ENCODE data around the gene ENPP6. TPM values are rescaled to one million over a fixed set of nuclear protein-coding genes. Genes with fewer than 3 reads are reported as not detected.
"Not testable (repeated sequence)": the region's sequence is repeated elsewhere in the genome, so short reads cannot be mapped to it uniquely, and the experiment has no call there.

The ENPP6 gene
- polyA plus RNA-seq, 1 of the 3 experiments (the other 2 are of a cell fraction) = not detected

DNA sequence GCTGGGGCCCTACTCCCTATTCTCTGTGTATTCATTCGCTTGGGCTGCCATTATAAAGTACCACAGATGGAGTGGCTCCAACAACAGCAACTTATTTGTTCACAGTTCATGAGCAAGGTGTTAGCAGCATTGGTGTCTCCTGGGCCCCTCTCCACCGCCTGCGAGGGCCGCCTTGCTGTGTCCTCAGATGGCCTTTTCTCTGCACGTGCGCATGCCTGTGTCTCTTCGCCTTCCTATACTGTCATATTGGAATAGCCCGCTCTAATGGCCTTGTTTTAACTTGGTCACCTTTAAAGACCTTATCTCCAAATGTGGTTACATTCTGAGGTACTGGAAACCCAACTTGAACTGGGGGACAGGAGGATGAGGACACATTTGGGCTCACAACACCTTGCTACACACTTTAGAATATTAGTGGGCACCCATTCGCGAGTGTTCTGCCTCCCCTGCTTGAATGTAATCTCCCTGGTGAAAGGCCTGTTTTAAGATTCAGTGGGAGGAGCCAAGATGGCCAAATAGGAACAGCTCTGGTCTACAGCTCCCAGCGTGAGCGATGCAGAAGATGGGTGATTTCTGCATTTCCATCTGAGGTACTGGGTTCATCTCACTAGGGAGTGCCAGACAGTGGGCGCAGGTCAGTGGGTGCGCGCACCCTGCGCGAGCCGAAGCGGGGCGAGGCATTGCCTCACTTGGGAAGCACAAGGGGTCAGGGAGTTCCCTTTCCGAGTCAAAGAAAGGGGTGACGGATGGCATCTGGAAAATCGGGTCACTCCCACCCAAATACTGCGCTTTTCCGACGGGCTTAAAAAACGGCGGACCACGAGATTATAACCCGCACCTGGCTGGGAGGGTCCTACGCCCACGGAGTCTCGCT is 9.7 kb downstream of the ENPP6 start:
- CTCF ChIA-PET; H3K4me1 ChIP-seq (ENCODE audit: control insufficient read depth in 1 of 2, insufficient read depth in 2 of 2, low read depth in 1 of 2, low read length in 1 of 2): not testable (repeated sequence)
- 77% methylated on average over 28 of the region's 33 CpGs for WGBS (ENCODE audit: low lambda C conversion rate)

DNA sequence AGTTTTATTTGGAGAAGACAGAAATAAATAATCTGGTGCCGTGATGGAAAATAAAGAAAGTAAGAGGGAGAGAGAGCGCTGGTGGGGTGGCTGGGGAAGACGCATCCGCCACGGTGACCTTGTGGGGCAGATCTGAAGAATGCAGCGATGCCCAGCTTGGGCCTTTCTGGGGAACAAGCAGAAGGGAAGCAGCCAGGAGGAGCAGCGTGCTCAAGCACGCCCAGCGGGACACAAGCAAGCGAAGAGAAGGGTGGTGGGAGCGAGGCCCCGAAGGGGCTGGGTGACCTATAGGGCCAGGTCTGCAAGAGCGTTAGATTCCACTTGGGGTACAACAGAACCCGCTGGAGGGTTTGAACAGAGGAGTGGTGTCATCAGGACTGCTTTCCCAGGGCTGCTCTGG is 12.4 kb downstream of the ENPP6 start:
- Histone ChIP-seq H3K27me3 (ENCODE audit: insufficient read depth) (no peaks in the 10 kb centered on the region), H3K9me3 (no peaks in the 10 kb centered on the region), H3K4me2 (no peak overlapping the region), H3K9ac (no peak overlapping the region), H4K20me1 (ENCODE audit: insufficient read depth) (no peaks in the 10 kb centered on the region), H3K27ac (ENCODE audit: low read depth in 2 of 2, low read length in 1 of 2) (no peak overlapping the region), H3K4me3 (ENCODE audit: low read depth in 2 of 2, low read length in 1 of 2) (no peak overlapping the region), H3K4me1 (ENCODE audit: control insufficient read depth in 1 of 2, insufficient read depth in 2 of 2, low read depth in 1 of 2, low read length in 1 of 2) (no peaks in the 10 kb centered on the region), H3F3A (replicated peaks; ENCODE audit: insufficient read depth) (no peaks in the 10 kb centered on the region), H3K36me3 (replicated peaks in 1 of 2; ENCODE audit: control insufficient read depth in 1 of 2, insufficient read depth in 2 of 2, low read length in 1 of 2) (no peaks in the 10 kb centered on the region), H3K9me2 (no peaks in the 10 kb centered on the region), H3K79me2 (ENCODE audit: insufficient read depth) (no peaks in the 10 kb centered on the region), H2AFZ (ENCODE audit: low read depth) (no peak overlapping the region)
- CTCF ChIA-PET = interaction anchor here (0.9 to 1.4 kb wide), 2 partner anchors 20 to 59 kb away, joined by 3 read pairs; no protein-coding TSS in a partner anchor
- POLR2A ChIA-PET = no interaction called here
- no peak for DNase-seq
- TF ChIP-seq CHD2 (IDR thresholded peaks at IDR 0.05; ENCODE audit: low read length, partially characterized antibody) (no peak), GABPA (IDR thresholded peaks at IDR 0.05; ENCODE audit: low read depth) (no peak), EP300 (IDR thresholded peaks at IDR 0.05; ENCODE audit: borderline replicate concordance in 1 of 2, low read depth in 1 of 2, low read length in 1 of 2) (no peak), RAD21 (IDR thresholded peaks at IDR 0.05; ENCODE audit: low read length) (no peak), ELF1 (IDR thresholded peaks at IDR 0.05) (no peak), RXRA (IDR thresholded peaks at IDR 0.05; ENCODE audit: borderline replicate concordance, low read depth) (no peak)
- TF ChIP-seq, protein P1, sequence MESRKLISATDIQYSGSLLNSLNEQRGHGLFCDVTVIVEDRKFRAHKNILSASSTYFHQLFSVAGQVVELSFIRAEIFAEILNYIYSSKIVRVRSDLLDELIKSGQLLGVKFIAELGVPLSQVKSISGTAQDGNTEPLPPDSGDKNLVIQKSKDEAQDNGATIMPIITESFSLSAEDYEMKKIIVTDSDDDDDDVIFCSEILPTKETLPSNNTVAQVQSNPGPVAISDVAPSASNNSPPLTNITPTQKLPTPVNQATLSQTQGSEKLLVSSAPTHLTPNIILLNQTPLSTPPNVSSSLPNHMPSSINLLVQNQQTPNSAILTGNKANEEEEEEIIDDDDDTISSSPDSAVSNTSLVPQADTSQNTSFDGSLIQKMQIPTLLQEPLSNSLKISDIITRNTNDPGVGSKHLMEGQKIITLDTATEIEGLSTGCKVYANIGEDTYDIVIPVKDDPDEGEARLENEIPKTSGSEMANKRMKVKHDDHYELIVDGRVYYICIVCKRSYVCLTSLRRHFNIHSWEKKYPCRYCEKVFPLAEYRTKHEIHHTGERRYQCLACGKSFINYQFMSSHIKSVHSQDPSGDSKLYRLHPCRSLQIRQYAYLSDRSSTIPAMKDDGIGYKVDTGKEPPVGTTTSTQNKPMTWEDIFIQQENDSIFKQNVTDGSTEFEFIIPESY (IDR thresholded peaks at IDR 0.05; ENCODE audit: borderline replicate concordance, low read depth) = no peak
- TF ChIP-seq, protein P2, sequence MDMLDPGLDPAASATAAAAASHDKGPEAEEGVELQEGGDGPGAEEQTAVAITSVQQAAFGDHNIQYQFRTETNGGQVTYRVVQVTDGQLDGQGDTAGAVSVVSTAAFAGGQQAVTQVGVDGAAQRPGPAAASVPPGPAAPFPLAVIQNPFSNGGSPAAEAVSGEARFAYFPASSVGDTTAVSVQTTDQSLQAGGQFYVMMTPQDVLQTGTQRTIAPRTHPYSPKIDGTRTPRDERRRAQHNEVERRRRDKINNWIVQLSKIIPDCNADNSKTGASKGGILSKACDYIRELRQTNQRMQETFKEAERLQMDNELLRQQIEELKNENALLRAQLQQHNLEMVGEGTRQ (IDR thresholded peaks at IDR 0.05; ENCODE audit: borderline replicate concordance, low read depth, low read length) = no peak
- TF ChIP-seq, protein P3, sequence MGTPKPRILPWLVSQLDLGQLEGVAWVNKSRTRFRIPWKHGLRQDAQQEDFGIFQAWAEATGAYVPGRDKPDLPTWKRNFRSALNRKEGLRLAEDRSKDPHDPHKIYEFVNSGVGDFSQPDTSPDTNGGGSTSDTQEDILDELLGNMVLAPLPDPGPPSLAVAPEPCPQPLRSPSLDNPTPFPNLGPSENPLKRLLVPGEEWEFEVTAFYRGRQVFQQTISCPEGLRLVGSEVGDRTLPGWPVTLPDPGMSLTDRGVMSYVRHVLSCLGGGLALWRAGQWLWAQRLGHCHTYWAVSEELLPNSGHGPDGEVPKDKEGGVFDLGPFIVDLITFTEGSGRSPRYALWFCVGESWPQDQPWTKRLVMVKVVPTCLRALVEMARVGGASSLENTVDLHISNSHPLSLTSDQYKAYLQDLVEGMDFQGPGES (IDR thresholded peaks at IDR 0.05; ENCODE audit: low read depth, low read length) = no peak
- TF ChIP-seq, protein P4, sequence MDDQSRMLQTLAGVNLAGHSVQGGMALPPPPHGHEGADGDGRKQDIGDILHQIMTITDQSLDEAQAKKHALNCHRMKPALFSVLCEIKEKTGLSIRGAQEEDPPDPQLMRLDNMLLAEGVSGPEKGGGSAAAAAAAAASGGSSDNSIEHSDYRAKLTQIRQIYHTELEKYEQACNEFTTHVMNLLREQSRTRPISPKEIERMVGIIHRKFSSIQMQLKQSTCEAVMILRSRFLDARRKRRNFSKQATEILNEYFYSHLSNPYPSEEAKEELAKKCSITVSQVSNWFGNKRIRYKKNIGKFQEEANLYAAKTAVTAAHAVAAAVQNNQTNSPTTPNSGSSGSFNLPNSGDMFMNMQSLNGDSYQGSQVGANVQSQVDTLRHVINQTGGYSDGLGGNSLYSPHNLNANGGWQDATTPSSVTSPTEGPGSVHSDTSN (IDR thresholded peaks at IDR 0.05) = no peak
- TF ChIP-seq, protein P5, sequence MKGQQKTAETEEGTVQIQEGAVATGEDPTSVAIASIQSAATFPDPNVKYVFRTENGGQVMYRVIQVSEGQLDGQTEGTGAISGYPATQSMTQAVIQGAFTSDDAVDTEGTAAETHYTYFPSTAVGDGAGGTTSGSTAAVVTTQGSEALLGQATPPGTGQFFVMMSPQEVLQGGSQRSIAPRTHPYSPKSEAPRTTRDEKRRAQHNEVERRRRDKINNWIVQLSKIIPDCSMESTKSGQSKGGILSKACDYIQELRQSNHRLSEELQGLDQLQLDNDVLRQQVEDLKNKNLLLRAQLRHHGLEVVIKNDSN (IDR thresholded peaks at IDR 0.05; ENCODE audit: borderline replicate concordance, low read depth) = no peak
- 72% methylated on average over 14 of the region's 14 CpGs for WGBS (ENCODE audit: low lambda C conversion rate)

More for the DNA sequence above, 9.7 kb downstream of the ENPP6 start:
- H3K79me2 ChIP-seq (ENCODE audit: insufficient read depth); H3K36me3 ChIP-seq (replicated peaks in 1 of 2; ENCODE audit: control insufficient read depth in 1 of 2, insufficient read depth in 2 of 2, low read length in 1 of 2); H4K20me1 ChIP-seq (ENCODE audit: insufficient read depth); DNase-seq; H3F3A ChIP-seq (replicated peaks; ENCODE audit: insufficient read depth); H3K9ac ChIP-seq; H3K4me3 ChIP-seq (ENCODE audit: low read depth in 2 of 2, low read length in 1 of 2); POLR2A ChIA-PET; H3K9me2 ChIP-seq; H3K4me2 ChIP-seq; H2AFZ ChIP-seq (ENCODE audit: low read depth); H3K9me3 ChIP-seq; H3K27ac ChIP-seq (ENCODE audit: low read depth in 2 of 2, low read length in 1 of 2); H3K27me3 ChIP-seq (ENCODE audit: insufficient read depth): not testable (repeated sequence)

Data from SK-N-SH (cell line).